Neural progenitor cell (in vitro differentiated cells): ENCODE results near the gene SAMD4A. TPM values are rescaled to one million over a fixed set of nuclear protein-coding genes. Genes with fewer than 3 reads are reported as not detected.

Source experiments
- DNase-seq: peaks from one replicate; pipeline ENCODE4 v3.0.0-alpha.2; 2016; ENCODE audit warnings: low spot score
- H2AFZ ChIP-seq: fragments of 200-600 bp; sonication (generic); replicated peaks from 2 replicates; pipeline ENCODE4 v1.6.1; 2016; ENCODE audit warnings: antibody characterized with exemption
- H3F3A ChIP-seq: fragments of 200-600 bp; sonication (generic); 2 replicates; pipeline ENCODE4 v1.6.1; 2016; ENCODE audit warnings: antibody characterized with exemption, low read depth
- H3K27ac ChIP-seq: fragments of 200-600 bp; sonication (generic); 2 replicates; pipeline ENCODE4 v1.5.1; 2016; ENCODE audit warnings: mild to moderate bottlenecking
- H3K27me3 ChIP-seq: fragments of 200-600 bp; sonication (generic); 2 replicates; pipeline ENCODE4 v1.6.1; 2016; ENCODE audit warnings: mild to moderate bottlenecking, moderate library complexity
- H3K36me3 ChIP-seq: fragments of 200-600 bp; sonication (generic); 2 replicates; pipeline ENCODE4 v1.5.1; 2016
- H3K4me1 ChIP-seq: fragments of 200-600 bp; sonication (generic); 2 replicates; pipeline ENCODE4 v1.6.1; 2016; ENCODE audit warnings: mixed run types
- H3K4me2 ChIP-seq: fragments of 200-600 bp; sonication (generic); 2 replicates; pipeline ENCODE4 v1.6.1; 2016
- H3K4me3 ChIP-seq: fragments of 200-600 bp; sonication (generic); 2 replicates; pipeline ENCODE4 v1.5.1; 2016
- H3K79me2 ChIP-seq: fragments of 200-600 bp; sonication (generic); 2 replicates; pipeline ENCODE4 v1.6.1; 2016; ENCODE audit warnings: low read depth
- H3K9ac ChIP-seq: fragments of 200-600 bp; sonication (generic); 2 replicates; pipeline ENCODE4 v1.6.1; 2016
- H3K9me3 ChIP-seq: fragments of 200-600 bp; sonication (generic); 2 replicates; pipeline ENCODE4 v1.5.1; 2016; ENCODE audit warnings: low read depth
- H4K20me1 ChIP-seq: fragments of 200-600 bp; sonication (generic); 2 replicates; pipeline ENCODE4 v1.6.1; 2016; ENCODE audit warnings: low read depth
- H3K27ac Mint-ChIP-seq: 3 replicates; pipeline ENCODE4 v1.8.0; 2021; ENCODE audit warnings: mixed read lengths
- H3K27me3 Mint-ChIP-seq: 2 replicates; pipeline ENCODE4 v1.8.0; 2022; ENCODE audit warnings: low read depth, mild to moderate bottlenecking, inconsistent platforms, moderate library complexity, mixed read lengths; ENCODE audit not compliant: insufficient read depth
- H3K36me3 Mint-ChIP-seq: 3 replicates; pipeline ENCODE4 v1.8.0; 2021; ENCODE audit warnings: mixed read lengths
- H3K4me1 Mint-ChIP-seq: 3 replicates; pipeline ENCODE4 v1.8.0; 2021; ENCODE audit warnings: mixed read lengths
- H3K4me3 Mint-ChIP-seq: 3 replicates; pipeline ENCODE4 v1.8.0; 2021; ENCODE audit warnings: mild to moderate bottlenecking, moderate library complexity, mixed read lengths
- H3K9me3 Mint-ChIP-seq: 3 replicates; pipeline ENCODE4 v1.8.0; 2020; ENCODE audit warnings: mixed read lengths
- CTCF ChIP-seq: fragments of 200-600 bp; sonication (generic); IDR thresholded peaks from 2 replicates; pipeline ENCODE4 v1.5.1; 2017; ENCODE audit warnings: antibody characterized with exemption, mild to moderate bottlenecking
- EZH2 ChIP-seq: fragments of 200-600 bp; sonication (generic); IDR thresholded peaks from 2 replicates; pipeline ENCODE4 v1.6.1; 2017; ENCODE audit warnings: antibody characterized with exemption, mild to moderate bottlenecking, moderate library complexity
- EZH2phosphoT487 ChIP-seq: fragments of 200-600 bp; sonication (generic); IDR thresholded peaks from 2 replicates; pipeline ENCODE4 v1.6.1; 2017; ENCODE audit warnings: antibody characterized with exemption
- total RNA-seq: library from RNA; depleted of rRNA; stranded (reverse); fragments of >200 nt; gene quantifications from 2 replicates; pipeline ENCODE4 v1.2.3, GENCODE V29; 2015; ENCODE audit warnings: low replicate concordance

Gene SAMD4A
- total RNA-seq, 1 donor from 2014 or later = 4.3 TPM

GRCh38 chr14:54582334-54582733 is 15.4 kb downstream of the SAMD4A start:
- no peaks in the 10 kb centered on the region for H4K20me1 ChIP-seq

GRCh38 chr14:54584097-54584496 is 17.2 kb downstream of the SAMD4A start:
- Mint-ChIP-seq H3K9me3 (peaks cover 17% of the 10 kb centered on the region), H3K27me3 (peaks cover 2% of the 10 kb centered on the region), H3K36me3 (peaks cover 21% of the 10 kb centered on the region), H3K4me3 (no peak overlapping the region), H3K4me1 (peaks cover 11% of the 10 kb centered on the region), H3K27ac (no peak overlapping the region)
- Histone ChIP-seq H3K9me3 (no peaks in the 10 kb centered on the region), H3K4me3 (no peak overlapping the region), H3K27ac (no peak overlapping the region), H3K27me3 (no peaks in the 10 kb centered on the region), H3F3A (no peaks in the 10 kb centered on the region), H4K20me1 (no peaks in the 10 kb centered on the region), H3K4me1 (no peaks in the 10 kb centered on the region), H3K36me3 (no peaks in the 10 kb centered on the region), H3K9ac (no peak overlapping the region), H3K79me2 (no peaks in the 10 kb centered on the region), H2AFZ (no peak overlapping the region), H3K4me2 (no peak overlapping the region)
- no peak for DNase-seq
- TF ChIP-seq CTCF (no peak), EZH2phosphoT487 (no peak), EZH2 (no peak)

More at GRCh38 chr14:54582334-54582733, 15.4 kb downstream of the SAMD4A start:
- Mint-ChIP-seq H3K27ac (no peak overlapping the region), H3K27me3 (peaks cover 2% of the 10 kb centered on the region), H3K9me3 (peaks cover 14% of the 10 kb centered on the region), H3K36me3 (peaks cover 17% of the 10 kb centered on the region), H3K4me3 (no peak overlapping the region), H3K4me1 (peaks cover 11% of the 10 kb centered on the region)
- H3K27ac ChIP-seq = no peak overlapping the region
- no peaks in the 10 kb centered on the region for H3F3A ChIP-seq
- H3K79me2 ChIP-seq = no peaks in the 10 kb centered on the region
- H3K9ac ChIP-seq = no peak overlapping the region
- no peaks in the 10 kb centered on the region for H3K36me3 ChIP-seq
- no peaks in the 10 kb centered on the region for H3K9me3 ChIP-seq
- H3K27me3 ChIP-seq = no peaks in the 10 kb centered on the region
- H2AFZ ChIP-seq = no peak overlapping the region
- no peak overlapping the region for H3K4me3 ChIP-seq
- no peak for DNase-seq
- no peak overlapping the region for H3K4me2 ChIP-seq
- H3K4me1 ChIP-seq = no peaks in the 10 kb centered on the region
- TF ChIP-seq CTCF = no peak
- TF ChIP-seq EZH2 = no peak
- no peak for TF ChIP-seq EZH2phosphoT487

DNA sequence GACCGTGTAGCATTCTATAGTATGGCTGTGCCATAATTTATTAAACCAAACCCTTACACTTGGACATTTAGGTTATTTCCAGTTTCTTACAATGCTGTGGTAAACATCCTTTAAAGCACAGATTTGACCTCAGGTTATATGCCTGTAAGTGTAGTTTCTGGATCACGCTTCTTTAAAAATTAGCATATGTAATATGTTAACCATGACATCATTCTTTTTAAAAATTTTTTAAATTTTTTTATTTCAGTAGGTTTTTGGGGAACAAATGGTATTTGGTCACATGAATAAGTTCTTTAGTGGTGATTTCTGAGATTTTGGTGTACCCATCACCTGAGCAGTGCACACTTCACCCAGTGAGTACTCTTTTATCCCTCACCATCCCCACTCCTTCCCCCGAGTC is 18.3 kb downstream of the SAMD4A start:
- peaks cover 21% of the 10 kb centered on the region for H3K36me3 Mint-ChIP-seq
- no peaks in the 10 kb centered on the region for H3K4me1 ChIP-seq
- H4K20me1 ChIP-seq = no peaks in the 10 kb centered on the region
- no peaks in the 10 kb centered on the region for H3K36me3 ChIP-seq
- H3K9me3 Mint-ChIP-seq = peaks cover 17% of the 10 kb centered on the region
- no peaks in the 10 kb centered on the region for H3K79me2 ChIP-seq
- no peak overlapping the region for H3K9ac ChIP-seq
- DNase-seq = no peak
- no peak overlapping the region for H2AFZ ChIP-seq
- no peak overlapping the region for H3K4me3 Mint-ChIP-seq
- H3K27ac ChIP-seq = no peak overlapping the region
- H3K27ac Mint-ChIP-seq = no peak overlapping the region
- no peak overlapping the region for H3K4me2 ChIP-seq
- TF ChIP-seq CTCF (no peak), EZH2 (no peak), EZH2phosphoT487 (no peak)
- peaks cover 11% of the 10 kb centered on the region for H3K4me1 Mint-ChIP-seq
- no peaks in the 10 kb centered on the region for H3F3A ChIP-seq
- no peak overlapping the region for H3K4me3 ChIP-seq
- peaks cover 2% of the 10 kb centered on the region for H3K27me3 Mint-ChIP-seq
- no peaks in the 10 kb centered on the region for H3K27me3 ChIP-seq
- H3K9me3 ChIP-seq = no peaks in the 10 kb centered on the region
